GM19240 (cell line): Measurements from ENCODE around the gene GREM2.

Source experiments
- DNase-seq: peaks from one replicate; pipeline ENCODE4 v3.0.0; 2011; ENCODE audit warnings: low spot score; ENCODE audit not compliant: insufficient read length

The GREM2 gene

GRCh38 chr1:240500647-240501046 is 111.3 kb downstream of the GREM2 start:
- no peak for DNase-seq

- no peak for DNase-seq
Observed at GRCh38 chr1:240499012-240499411, 112.9 kb downstream of the GREM2 start.

DNA sequence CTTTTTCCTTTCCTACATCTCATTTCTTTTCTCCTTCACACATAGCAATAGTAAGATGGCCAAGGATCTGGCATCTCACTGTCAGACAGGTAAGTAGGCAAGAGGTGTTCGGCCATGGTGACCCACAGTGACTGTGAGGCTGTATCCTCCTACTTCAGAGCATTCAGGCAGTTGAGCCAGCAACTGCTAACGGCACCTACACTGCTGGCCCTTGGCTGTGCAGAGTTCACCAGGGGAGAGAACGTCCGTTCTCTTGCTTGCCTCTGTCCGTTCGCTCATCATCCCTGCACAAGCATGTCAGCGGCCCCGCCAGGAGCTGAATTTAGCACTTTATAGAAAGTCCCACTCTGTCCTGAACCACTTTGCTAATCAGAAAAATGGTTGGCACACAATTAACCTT is 113.6 kb downstream of the GREM2 start:
- DNase-seq, result no peak

DNA sequence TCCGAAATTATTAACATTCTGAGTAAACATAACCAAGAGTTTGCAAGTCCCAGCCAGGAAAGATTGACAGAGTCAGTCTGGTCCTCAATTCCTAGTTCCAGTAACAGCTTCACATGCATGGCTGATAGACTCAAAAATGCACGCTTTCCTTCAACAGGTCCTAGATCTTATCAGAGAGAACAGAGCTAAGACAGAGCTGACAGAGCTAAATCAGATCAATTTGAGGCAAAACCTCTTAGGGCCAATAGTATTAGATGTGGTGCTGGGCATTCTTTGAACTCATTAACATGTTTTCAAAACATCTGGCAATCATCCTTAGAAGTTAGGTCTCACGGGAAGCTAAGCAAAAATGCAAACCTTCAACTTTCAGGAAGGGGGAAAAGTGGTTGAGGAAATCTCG is 114.0 kb downstream of the GREM2 start:
- no peak for DNase-seq

GRCh38 chr1:240496941-240497340 is 115.0 kb downstream of the GREM2 start:
- DNase-seq, result no peak

DNA sequence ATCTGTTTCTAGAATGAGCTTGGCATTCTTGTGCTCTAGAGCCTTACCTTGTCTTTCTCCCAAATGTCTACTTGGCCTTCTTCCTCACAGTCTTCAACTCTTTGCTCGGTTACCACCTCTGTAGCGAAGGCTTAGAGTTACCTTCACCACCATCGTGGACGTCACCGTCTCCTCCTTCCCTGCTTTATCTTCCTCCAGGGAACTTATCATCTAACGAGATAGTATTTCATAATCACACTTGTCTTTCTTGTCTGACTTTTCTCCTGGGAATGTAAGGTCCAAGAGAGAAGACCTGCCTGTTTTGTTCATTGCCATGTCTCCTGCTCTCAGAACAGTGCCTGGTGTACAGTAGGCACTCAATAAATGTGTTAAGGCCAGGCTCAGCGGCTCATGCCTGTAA is 115.6 kb downstream of the GREM2 start:
- DNase-seq, result no peak

- DNase-seq, result no peak
Observed at GRCh38 chr1:240495601-240496000, 116.4 kb downstream of the GREM2 start.

DNA sequence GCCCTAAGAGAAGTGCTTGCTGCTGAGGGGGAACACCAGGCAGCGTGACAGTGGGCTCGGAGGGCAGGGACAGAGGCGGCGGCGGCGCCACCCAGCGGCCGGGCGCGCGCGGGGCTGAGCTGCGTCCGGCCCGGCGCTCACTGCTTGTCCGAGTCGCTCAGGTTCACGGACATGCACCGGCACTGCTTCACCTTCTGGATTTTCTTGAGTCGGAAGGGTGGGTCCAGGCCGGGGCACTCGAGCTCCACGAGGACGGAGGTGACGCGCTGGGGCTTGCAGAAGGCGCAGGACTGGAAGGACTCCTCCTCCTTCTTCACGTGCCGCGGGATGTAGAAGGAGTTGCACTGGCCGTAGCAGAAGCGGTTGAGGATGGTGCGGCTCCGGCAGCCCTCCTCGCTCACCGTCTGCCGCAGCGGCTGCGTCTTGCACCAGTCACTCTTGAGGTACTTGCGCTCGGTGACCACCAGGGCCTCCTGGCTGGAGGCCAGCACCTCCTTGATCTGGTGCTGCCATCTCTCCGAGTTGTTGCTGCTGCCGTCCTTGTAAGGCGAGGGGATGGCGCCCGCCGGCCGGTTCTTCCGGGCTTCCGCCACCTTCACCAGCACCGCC is 119.0 kb downstream of the GREM2 start:
- no peak for DNase-seq

DNA sequence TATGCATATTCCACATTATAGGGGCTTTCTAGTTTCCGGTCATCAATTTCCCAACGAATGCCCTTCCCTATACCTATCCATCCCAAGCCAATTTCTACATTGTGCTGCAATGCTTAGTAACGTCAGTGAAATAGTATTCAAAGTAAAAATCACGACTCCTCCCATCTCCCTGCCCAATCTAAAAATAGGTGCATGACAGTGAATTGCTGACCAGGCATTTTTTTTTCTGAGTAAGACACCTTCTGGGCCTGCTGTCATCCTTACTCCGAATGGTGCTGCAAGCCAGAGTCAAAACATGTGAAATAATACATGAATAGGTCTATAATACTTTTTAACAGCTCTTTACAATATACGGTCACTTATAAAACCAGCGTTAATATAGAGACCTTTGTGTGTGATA is 120.2 kb downstream of the GREM2 start:
- no peak for DNase-seq

DNA sequence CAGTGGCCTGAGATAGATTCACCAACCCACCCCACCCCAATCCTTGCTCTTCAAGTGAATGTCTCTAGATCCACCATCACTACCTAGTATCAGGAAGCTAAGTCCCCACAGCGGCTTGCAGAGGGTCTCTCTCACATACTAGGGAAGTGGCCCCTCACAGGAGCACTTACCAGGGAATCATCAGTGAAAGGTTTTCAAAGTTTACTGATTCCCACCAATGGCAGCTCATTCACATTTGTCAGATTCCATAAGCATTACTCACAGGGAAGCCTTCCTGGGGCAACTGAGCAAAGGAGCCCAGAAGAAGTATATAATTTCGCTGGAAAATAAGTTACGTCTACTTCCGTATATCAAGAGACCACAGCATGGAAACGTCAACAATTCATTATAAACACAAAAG is 120.8 kb downstream of the GREM2 start:
- DNase-seq, result no peak

DNA sequence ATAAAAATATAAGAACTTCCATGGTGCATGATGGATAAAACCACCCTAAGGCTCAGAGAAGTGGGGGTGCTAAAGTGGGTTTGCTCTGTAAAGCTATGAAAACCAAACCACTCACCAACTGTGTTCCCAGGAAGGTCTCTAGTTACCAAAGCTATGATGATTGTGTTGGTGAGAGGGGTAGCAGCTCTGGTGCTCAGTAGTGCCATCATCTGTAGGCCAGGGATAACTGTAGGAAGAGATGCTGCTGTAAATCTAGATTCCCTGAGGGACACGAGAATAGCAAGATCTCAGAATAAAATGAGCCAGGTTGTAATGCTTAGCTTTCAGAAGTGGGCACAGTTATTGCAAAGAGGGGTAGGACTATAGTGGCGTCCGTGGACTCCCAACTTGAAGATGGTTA is 124.5 kb downstream of the GREM2 start:
- no peak for DNase-seq

DNA sequence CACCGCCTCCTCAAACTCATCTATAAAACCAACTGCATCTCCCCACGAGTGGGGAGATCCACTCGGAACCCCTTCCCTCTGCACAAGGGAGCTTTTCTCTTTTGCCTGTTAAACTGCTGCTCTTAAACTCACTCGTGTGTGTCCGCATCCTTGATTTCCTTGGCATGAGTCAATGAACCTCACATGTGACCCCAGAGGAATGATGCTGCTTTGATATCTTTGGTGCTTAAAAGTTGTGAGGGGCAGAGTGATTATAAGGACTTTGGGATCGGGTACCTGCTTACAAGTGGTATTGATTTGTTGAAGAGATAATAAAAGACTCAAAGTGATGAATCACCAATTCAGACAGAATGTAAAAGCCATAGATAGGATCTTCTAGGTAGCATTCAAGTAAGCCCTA is 125.3 kb downstream of the GREM2 start:
- DNase-seq, result no peak

DNA sequence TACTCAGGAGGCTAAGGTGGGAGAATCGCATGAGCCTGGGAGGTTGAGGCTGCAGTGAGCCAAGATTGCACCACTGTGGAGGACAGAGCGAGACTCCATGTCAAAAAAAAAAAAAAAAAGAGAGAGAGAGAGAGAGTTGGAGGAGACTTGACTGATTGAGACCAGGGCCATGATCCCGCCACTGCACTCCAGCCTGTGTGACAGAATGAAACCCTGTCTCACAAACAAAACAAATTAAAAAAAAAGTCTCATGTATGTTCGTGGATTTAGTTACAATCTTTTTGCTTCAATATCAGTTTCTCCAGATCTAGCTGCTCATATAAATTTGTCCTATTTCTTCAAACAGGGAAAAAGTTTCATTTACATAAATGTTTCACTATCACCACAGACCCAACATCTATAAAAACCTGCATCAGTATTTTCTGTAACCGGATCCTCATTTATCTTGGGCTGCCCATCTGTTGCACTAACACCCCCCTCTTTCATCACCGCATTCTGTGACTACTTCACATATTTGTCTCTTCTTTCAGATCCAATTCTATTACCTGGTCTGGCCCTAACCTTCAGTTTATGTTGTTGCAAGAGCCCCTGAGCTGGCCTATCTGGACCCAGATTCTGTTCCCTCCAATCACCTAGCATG is 127.0 kb downstream of the GREM2 start:
- DNase-seq, result no peak

GRCh38 chr1:240478536-240478935 is 133.4 kb downstream of the GREM2 start:
- no peak for DNase-seq

DNA sequence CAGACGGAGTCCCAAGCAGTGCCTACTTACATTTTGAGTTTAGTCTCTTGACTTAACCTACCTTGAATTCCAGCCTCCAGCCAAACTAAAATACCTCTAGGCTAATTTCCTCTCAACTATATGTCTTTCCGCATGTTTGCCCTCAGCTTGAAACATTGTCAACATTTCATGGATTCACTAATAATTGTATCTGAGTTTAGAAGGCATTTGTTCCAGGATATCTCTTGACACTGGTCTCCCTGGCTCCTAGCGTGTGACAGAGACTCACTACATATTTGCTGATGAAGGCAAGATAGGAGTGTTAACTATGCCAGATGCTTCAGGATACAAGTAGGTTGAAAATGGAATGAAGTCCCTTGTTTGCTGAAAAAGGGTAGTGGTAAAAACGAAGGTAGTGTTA is 136.1 kb downstream of the GREM2 start:
- DNase-seq, result no peak

DNA sequence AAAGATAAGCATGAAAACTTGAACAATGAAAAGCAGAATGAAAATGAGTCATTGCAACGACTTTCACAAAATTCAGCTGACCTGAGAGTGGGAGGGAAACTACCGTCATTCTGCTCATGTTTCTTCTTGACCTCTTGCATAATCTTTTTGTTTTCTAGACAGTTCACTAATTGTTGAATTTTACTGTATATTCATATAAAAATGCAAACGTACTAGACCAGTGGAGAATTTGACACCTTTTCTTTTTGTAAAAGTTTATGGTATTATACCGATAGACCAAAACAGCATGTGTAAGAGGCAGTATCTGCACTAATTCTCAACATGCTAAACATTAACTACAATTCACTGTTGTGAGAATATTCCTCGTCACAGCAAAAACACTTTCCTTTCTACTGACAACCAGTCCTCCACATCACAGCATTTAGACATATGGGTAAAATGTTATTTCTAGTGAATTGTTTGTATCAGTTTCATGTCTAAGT is 137.8 kb downstream of the GREM2 start:
- no peak for DNase-seq

DNA sequence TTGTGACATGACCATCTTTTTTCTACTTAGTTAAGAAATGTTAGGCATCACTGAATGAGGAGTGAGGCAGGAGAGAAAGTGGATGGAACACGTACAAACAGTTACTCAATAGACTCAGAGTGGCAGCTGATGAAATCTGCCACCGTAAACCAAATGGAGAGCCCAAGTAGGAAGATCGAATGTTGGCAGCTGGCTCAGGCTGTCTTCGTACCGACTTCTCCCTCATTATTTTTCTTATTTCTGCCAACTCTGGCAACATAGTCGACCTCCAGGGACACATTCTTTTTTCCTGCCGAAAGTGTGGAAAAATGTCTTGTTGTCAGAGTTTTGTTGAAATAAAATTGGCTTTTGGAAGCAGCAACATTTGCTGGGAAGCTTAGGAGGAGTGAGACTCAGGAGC is 143.3 kb downstream of the GREM2 start:
- no peak for DNase-seq

DNA sequence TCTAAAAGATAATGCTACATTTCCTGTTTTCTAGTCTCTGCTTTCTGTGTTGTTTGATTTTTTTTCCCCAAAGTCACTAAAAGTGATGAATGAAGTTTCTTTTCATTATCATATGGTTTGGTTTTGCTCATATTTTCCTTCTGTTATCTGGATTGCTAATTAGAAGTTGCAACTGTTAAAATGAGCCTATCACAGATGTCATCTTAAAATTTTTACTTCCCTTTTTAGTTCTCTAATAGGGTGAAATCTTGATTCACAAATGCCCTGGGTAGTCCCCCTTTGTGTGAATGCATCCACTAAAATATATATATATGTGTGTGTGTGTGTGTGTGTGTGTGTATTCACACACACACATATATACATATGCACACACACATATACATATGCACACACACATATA is 144.1 kb downstream of the GREM2 start:
- DNase-seq, result no peak

- no peak for DNase-seq
Observed at GRCh38 chr1:240466509-240466908, 145.4 kb downstream of the GREM2 start.

GRCh38 chr1:240465531-240465940 is 146.4 kb downstream of the GREM2 start:
- DNase-seq, result no peak

GRCh38 chr1:240464099-240464498 is 147.9 kb downstream of the GREM2 start:
- no peak for DNase-seq

DNA sequence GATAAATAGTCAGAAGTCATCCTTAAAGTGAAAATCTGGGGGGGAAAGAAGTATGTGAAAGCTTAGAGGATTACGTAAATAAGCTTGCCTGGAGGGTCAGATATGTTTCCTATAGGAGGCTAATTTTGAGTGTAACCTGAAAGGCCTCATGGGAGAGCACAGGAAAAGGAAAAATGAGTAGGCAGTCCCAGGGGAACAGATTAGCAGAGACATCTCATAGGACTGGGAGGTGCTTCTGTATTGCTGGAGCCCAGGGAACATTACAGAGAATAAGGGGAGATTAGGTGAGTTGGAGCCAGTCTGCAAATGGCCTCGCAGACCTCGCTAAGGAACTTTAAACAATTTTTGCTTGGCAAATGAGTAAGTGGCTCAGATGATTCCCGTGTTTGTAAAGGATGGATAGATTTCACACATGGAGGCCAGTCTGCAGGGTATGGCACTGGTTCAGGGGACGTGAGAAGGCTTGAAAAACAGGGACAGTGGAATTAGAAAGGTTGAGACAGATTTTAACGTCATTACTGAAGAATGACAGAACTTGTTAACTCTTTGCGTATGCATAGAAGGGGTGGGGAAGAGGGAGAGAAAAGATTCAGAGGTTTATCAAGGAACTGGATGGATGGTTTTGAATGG is 149.1 kb downstream of the GREM2 start:
- DNase-seq, result no peak

- DNase-seq, result no peak
Observed at GRCh38 chr1:240462277-240462676, 149.7 kb downstream of the GREM2 start.
